HepG2 (cell line): Measurements from ENCODE around the gene MTHFSD. TPM values are rescaled to one million over a fixed set of nuclear protein-coding genes. Genes with fewer than 3 reads are reported as not detected.

Experiments used
- ATAC-seq: fragments of 200-7000 bp; cut with Tn5 transposase; 3 replicates; pipeline ENCODE4 v1.9.1; 2020; ENCODE audit warnings: mild to moderate bottlenecking, moderate library complexity
- BruUV-seq: library from RNA; stranded (reverse); fragments of 400-500 nt; replicated peaks from 2 replicates; lab custom pipeline; 2021; lab: Mats Ljungman, UMichigan
- CTCF ChIA-PET: fragments of 300-600 bp; formaldehyde crosslinking; extraction: SDS; loops from one replicate; lab custom pipeline; 2021; ENCODE audit warnings: low total read pairs, inconsistent platforms, low intra/inter-chr PET ratio; lab: Yijun Ruan, JAX
- POLR2A ChIA-PET: fragments of 350-600 bp; sonication (Branson Sonifier 250); formaldehyde crosslinking; loops from one replicate; lab custom pipeline; 2020; ENCODE audit warnings: antibody characterized with exemption, inconsistent platforms; lab: Yijun Ruan, JAX
- DNase-seq: peaks from one replicate; pipeline ENCODE4 v3.0.0-alpha.2; 2015; ENCODE audit warnings: low spot score
- FAIRE-seq: peaks from 3 replicates; lab custom pipeline; 2011; peaks lifted over from hg19 to GRCh38; lab: Jason Lieb, UNC
- H2AFZ ChIP-seq: one replicate; pipeline ENCODE4 v1.6.1; 2011; ENCODE audit warnings: low read length, inconsistent platforms
- H3K27ac ChIP-seq: fragments of 300-600 bp; 3 replicates; pipeline ENCODE4 v1.8.0; 2011; ENCODE audit warnings: mixed run types, mild to moderate bottlenecking, mixed read lengths, low read length, inconsistent platforms; ENCODE audit not compliant: insufficient read depth; ENCODE audit errors: extremely low read length
- H3K27me3 ChIP-seq, 2 experiments: fragments of 200-600 bp in 1 of 2; 2 replicates in 1 of 2; 3 replicates in 1 of 2; pipeline versions ENCODE4 v1.6.0 to v1.8.0; 2011; ENCODE audit warnings: low read length in 2 of 2, mild to moderate bottlenecking in 2 of 2, moderate library complexity in 2 of 2, inconsistent platforms in 1 of 2; ENCODE audit not compliant: insufficient read depth in 2 of 2, control insufficient read depth in 1 of 2
- H3K36me3 ChIP-seq, 2 experiments: fragments of 200-600 bp in 1 of 2; replicated peaks in 1 of 2; 2 replicates in 1 of 2; 3 replicates in 1 of 2; pipeline versions ENCODE4 v1.5.1 to v1.8.0; 2011; ENCODE audit warnings: low read length in 2 of 2, inconsistent platforms in 1 of 2; ENCODE audit not compliant: insufficient read depth in 2 of 2, control insufficient read depth in 1 of 2
- H3K4me1 ChIP-seq: 2 replicates; pipeline ENCODE4 v1.5.1; 2012; ENCODE audit warnings: low read length, inconsistent platforms; ENCODE audit not compliant: insufficient read depth
- H3K4me2 ChIP-seq: 2 replicates; pipeline ENCODE4 v1.6.0; 2011; ENCODE audit warnings: low read depth, low read length, inconsistent platforms
- H3K4me3 ChIP-seq, 3 experiments: fragments of 200-600 bp in 1 of 3; sonication (generic), shearing (Covaris generic) in 1 of 3; replicated peaks in 1 of 3; 2 replicates each; pipeline ENCODE4 v1.5.1; 2011 to 2016; ENCODE audit warnings: low read length in 3 of 3, inconsistent platforms in 2 of 3, low read depth in 2 of 3, mild to moderate bottlenecking in 2 of 3, control low read depth in 1 of 3, mixed read lengths in 1 of 3; ENCODE audit not compliant: insufficient read depth in 1 of 3
- H3K79me2 ChIP-seq: one replicate; pipeline ENCODE4 v1.6.1; 2011; ENCODE audit warnings: low read length, inconsistent platforms; ENCODE audit not compliant: insufficient read depth
- H3K9ac ChIP-seq: 2 replicates; pipeline ENCODE4 v1.6.0; 2011; ENCODE audit warnings: mild to moderate bottlenecking, low read depth, low read length, inconsistent platforms; ENCODE audit not compliant: insufficient read depth
- H3K9me3 ChIP-seq: 2 replicates; pipeline ENCODE4 v1.5.1; 2012; ENCODE audit warnings: mild to moderate bottlenecking, low read length
- H4K20me1 ChIP-seq: 2 replicates; pipeline ENCODE4 v1.6.0; 2011; ENCODE audit warnings: inconsistent platforms, mild to moderate bottlenecking, low read length, moderate library complexity; ENCODE audit not compliant: insufficient read depth
- EZH2 ChIP-seq: conservative IDR thresholded peaks from 2 replicates; pipeline ENCODE4 v1.6.1; 2012; ENCODE audit warnings: mild to moderate bottlenecking, low read depth, low read length, moderate library complexity
- FOXP1 ChIP-seq, 2 experiments: fragments of 450-650 bp in 1 of 2; IDR thresholded peaks; 2 replicates each; pipeline ENCODE4 v1.6.1; 2017 to 2018; ENCODE audit warnings: antibody characterized with exemption in 1 of 2
- HOXA5 ChIP-seq: sonication (generic); formaldehyde crosslinking; IDR thresholded peaks from 2 replicates; pipeline ENCODE4 v1.4.0; 2020; ENCODE audit warnings: missing genetic modification reagents
- KAT2B ChIP-seq: fragments of 150-350 bp; IDR thresholded peaks from 2 replicates; pipeline ENCODE4 v1.6.1; 2014; ENCODE audit warnings: low read depth, low read length, borderline replicate concordance
- SP140L ChIP-seq: sonication (generic); formaldehyde crosslinking; IDR thresholded peaks from 2 replicates; pipeline ENCODE4 v1.4.0; 2020; ENCODE audit warnings: missing genetic modification reagents, borderline replicate concordance
- TP53 ChIP-seq: sonication (generic); formaldehyde crosslinking; conservative IDR thresholded peaks from 2 replicates; pipeline ENCODE4 v1.4.0; 2020; ENCODE audit warnings: missing genetic modification reagents
- ZNF225 ChIP-seq: sonication (generic); formaldehyde crosslinking; IDR thresholded peaks from 2 replicates; pipeline ENCODE4 v1.4.0; 2020; ENCODE audit warnings: mild to moderate bottlenecking, missing genetic modification reagents
- ZNF512B ChIP-seq: sonication (generic); formaldehyde crosslinking; IDR thresholded peaks from 2 replicates; pipeline ENCODE4 v1.5.1; 2020; ENCODE audit warnings: missing genetic modification reagents, mild to moderate bottlenecking, borderline replicate concordance
- ZNF577 ChIP-seq: sonication (generic); formaldehyde crosslinking; IDR thresholded peaks from 2 replicates; pipeline ENCODE4 v1.4.0; 2020; ENCODE audit warnings: mild to moderate bottlenecking, low read depth, missing genetic modification reagents, borderline replicate concordance
- ZNF768 ChIP-seq: sonication (generic); formaldehyde crosslinking; IDR thresholded peaks from 2 replicates; pipeline ENCODE4 v1.4.0; 2020; ENCODE audit warnings: missing genetic modification reagents
- WGBS: methylation state at CpG from one replicate; pipeline ENCODE4 v1.1.6; 2017; ENCODE audit warnings: low lambda C conversion rate; 5-methylcytosine and 5-hydroxymethylcytosine counted together
- in situ Hi-C: cut with HindIII; loops from 2 replicates; pipeline ENCODE4 v1.10.0; 2017; ENCODE audit warnings: low pct_unique_long_range_greater_than_20kb; ENCODE audit not compliant: extremely low pct_ligation_motif_present
- intact Hi-C: fragments of 100-400 bp; cut with micrococcal nuclease; formaldehyde crosslinking; loops from one replicate; pipeline ENCODE4 v1.10.0; 2022; ENCODE audit not compliant: unreplicated experiment
- polyA plus RNA-seq, 8 experiments: library from polyadenylated mRNA; depleted of rRNA in 3 of 8; stranded (reverse) in 7 of 8; unstranded in 1 of 8; fragments of >200 nt; fragmentation: Illumina TruSeq in 4 of 8; extraction: Trizol in 4 of 8; gene quantifications; 2 replicates each; pipeline versions ENCODE4 v1.2.1 to v1.2.3, GENCODE V29; 2011 to 2016; ENCODE audit warnings: low read depth in 4 of 8, missing spikeins in 1 of 8, mixed read lengths in 1 of 8; ENCODE audit not compliant: insufficient read depth in 1 of 8
- total RNA-seq, 5 experiments: library from RNA; depleted of rRNA; stranded (reverse); fragments of >200 nt; fragmentation: Illumina TruSeq; extraction: Trizol; gene quantifications; 2 replicates each; pipeline ENCODE4 v1.2.3, GENCODE V29; 2016; ENCODE audit warnings: low read depth in 1 of 5
- TF ChIP-seq, protein P1 (sequence below): sonication (generic); formaldehyde crosslinking; IDR thresholded peaks from 2 replicates; pipeline ENCODE4 v1.4.0; 2020; ENCODE audit warnings: missing genetic modification reagents

MTHFSD gene
- total and polyA plus RNA-seq, 2 of the 13 experiments (the other 11 are each of a cell fraction or from before 2014, with no cell fraction given), result 14.2 to 16.3 TPM

DNA sequence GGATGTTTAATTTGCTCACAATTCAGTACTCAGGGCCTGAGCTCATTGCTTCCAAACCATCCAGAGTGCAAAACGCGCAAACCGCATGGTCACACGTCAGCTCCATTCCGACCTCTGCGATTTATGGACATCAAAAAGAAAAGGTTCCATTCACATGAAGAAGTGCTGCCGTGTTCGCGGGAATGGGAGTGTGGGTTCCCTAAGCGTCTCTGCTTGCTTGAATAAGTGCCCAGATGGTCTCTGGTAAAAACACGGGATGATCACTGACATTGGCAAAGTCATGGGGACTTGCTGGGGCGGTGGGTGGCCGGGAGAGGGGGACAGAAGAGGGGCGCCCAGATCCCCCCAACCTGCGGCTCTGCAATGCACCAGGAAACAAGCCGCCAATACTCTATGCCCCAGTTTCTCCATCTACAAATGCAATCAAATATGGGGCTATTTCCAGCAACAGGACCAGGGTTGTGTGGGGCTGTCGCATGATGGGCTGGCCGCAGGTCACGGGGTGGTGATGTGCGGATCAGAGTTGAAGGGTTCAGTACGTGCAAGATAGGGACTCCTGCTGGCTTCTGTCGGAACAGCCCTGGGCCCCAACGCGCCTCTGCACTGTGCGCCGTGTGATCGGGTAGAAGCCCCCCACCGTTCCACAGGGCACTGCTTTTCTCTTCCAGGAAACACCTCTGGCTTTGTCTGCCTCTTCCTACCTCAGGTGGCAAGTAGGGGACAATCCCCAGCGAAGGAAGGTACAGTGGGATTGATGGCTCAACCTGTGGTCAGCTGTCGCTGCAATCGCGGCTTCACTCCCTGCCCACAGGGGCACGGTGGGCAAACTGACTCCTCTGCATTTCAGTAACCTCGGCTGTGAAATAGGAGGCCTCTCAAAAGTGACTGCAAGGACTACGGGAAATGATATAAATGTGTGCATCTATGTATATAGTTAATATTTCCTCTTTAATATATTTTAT is 33.5 kb downstream of the MTHFSD start (continued):
- no peak for TF ChIP-seq SP140L (CRISPR knock-in tag)
- TF ChIP-seq FOXP1 (IDR thresholded peaks at IDR 0.05), result no peak
- no peak for TF ChIP-seq FOXP1 (CRISPR knock-in tag; IDR thresholded peaks at IDR 0.05)

DNA sequence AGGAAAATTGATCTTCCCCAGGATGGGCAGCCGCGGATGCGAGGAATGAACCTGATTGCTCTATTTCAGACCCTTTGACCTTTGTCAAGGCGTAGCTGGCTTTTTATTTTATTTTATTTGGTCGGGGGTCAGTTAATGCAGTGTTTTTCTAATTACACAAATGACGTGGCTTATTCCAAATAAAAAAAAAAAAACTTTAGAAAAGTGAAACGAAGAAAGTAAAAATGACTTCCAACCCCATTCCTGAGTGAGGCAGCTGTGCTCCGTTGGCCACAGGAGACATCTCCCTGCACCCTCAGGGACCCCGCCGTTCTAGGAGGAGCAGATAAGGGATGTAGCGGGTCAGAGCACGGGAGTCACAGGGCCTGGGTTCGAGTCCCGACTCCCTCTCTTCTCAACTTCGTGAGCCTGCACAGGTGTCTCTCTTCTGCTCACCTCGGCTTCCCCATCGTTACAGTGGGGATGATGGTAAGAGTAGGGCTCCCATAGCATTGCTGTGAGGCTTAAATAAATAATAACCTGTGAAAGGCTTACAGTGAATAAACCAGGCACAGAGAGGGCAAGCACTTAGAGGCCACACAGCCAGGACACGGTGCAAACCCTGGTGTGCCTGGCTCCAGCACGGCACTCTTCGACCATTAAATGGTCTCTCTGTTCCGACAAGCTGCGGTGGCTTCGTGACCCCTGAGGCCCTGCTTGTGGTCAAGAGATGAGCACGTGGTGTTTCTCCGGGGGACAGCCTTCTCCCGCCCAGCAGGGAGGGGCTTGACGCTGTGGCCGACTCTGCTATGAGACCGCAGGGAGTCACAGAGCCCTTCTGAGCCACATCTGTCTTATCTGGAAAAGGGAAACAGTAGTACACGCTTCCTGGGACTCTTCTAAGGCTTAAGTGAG is 34.5 kb downstream of the MTHFSD start:
- Histone ChIP-seq H3K9me3 (no peaks in the 10 kb centered on the region), H3K9ac (no peak overlapping the region), H3K36me3 (no peaks in the 10 kb centered on the region), H4K20me1 (no peaks in the 10 kb centered on the region; the same call in 1 of the 2 replicates), H3K4me3 (no peak overlapping the region), H3K4me2 (no peak overlapping the region), H3K27ac (no peak overlapping the region), H3K27me3 (peaks cover 12 to 80% of the 10 kb centered on the region in 2 experiments), H2AFZ (no peak overlapping the region), H3K79me2 (no peaks in the 10 kb centered on the region), H3K4me1 (peaks cover 9% of the 10 kb centered on the region)
- no peak for DNase-seq
- in situ Hi-C loops (loop anchor here (25.0 kb wide), 1 partner anchor 708 kb away; no protein-coding TSS in a partner anchor), intact Hi-C loops (no loop called here)
- no peak for FAIRE-seq
- no peak for ATAC-seq
- 13% methylated on average over 20 of the region's 30 CpGs for WGBS
- ChIA-PET CTCF (interaction anchor here (0.8 to 1.8 kb wide), 4 partner anchors 44 to 476 kb away, joined by 4 to 22 read pairs (median 12); no protein-coding TSS in a partner anchor), POLR2A (no interaction called here)
- BruUV-seq, result no TSS peak
- no peak for TF ChIP-seq TP53 (CRISPR knock-in tag)
- 0 out of 2 replicates have a peak, but pooled peaks have one; percentile 2 for TF ChIP-seq HOXA5
- peak; percentile 8; the same call in 1 of the 2 replicates for TF ChIP-seq ZNF512B (CRISPR knock-in tag)
- no peak for TF ChIP-seq ZNF577 (CRISPR knock-in tag)
- 0 out of 2 replicates have a peak, but pooled peaks have one; percentile 78 for TF ChIP-seq EZH2
- 0 out of 2 replicates have a peak, but pooled peaks have one; percentile 2 for TF ChIP-seq KAT2B
- TF ChIP-seq ZNF768 (CRISPR knock-in tag), result peak; percentile 89
- TF ChIP-seq, protein P1, sequence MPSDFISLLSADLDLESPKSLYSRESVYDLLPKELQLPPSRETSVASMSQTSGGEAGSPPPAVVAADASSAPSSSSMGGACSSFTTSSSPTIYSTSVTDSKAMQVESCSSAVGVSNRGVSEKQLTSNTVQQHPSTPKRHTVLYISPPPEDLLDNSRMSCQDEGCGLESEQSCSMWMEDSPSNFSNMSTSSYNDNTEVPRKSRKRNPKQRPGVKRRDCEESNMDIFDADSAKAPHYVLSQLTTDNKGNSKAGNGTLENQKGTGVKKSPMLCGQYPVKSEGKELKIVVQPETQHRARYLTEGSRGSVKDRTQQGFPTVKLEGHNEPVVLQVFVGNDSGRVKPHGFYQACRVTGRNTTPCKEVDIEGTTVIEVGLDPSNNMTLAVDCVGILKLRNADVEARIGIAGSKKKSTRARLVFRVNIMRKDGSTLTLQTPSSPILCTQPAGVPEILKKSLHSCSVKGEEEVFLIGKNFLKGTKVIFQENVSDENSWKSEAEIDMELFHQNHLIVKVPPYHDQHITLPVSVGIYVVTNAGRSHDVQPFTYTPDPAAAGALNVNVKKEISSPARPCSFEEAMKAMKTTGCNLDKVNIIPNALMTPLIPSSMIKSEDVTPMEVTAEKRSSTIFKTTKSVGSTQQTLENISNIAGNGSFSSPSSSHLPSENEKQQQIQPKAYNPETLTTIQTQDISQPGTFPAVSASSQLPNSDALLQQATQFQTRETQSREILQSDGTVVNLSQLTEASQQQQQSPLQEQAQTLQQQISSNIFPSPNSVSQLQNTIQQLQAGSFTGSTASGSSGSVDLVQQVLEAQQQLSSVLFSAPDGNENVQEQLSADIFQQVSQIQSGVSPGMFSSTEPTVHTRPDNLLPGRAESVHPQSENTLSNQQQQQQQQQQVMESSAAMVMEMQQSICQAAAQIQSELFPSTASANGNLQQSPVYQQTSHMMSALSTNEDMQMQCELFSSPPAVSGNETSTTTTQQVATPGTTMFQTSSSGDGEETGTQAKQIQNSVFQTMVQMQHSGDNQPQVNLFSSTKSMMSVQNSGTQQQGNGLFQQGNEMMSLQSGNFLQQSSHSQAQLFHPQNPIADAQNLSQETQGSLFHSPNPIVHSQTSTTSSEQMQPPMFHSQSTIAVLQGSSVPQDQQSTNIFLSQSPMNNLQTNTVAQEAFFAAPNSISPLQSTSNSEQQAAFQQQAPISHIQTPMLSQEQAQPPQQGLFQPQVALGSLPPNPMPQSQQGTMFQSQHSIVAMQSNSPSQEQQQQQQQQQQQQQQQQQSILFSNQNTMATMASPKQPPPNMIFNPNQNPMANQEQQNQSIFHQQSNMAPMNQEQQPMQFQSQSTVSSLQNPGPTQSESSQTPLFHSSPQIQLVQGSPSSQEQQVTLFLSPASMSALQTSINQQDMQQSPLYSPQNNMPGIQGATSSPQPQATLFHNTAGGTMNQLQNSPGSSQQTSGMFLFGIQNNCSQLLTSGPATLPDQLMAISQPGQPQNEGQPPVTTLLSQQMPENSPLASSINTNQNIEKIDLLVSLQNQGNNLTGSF (CRISPR knock-in tag), result no peak
- 0 out of 2 replicates have a peak, but pooled peaks have one; percentile 51 for TF ChIP-seq ZNF225 (CRISPR knock-in tag)
